ENCODE data around the gene PRKD3. TPM values are rescaled to one million over a fixed set of nuclear protein-coding genes. Genes with fewer than 3 reads are reported as not detected.

Gene PRKD3
- total RNA-seq, 1 experiment from 2014 or later, result 56.1 TPM

DNA sequence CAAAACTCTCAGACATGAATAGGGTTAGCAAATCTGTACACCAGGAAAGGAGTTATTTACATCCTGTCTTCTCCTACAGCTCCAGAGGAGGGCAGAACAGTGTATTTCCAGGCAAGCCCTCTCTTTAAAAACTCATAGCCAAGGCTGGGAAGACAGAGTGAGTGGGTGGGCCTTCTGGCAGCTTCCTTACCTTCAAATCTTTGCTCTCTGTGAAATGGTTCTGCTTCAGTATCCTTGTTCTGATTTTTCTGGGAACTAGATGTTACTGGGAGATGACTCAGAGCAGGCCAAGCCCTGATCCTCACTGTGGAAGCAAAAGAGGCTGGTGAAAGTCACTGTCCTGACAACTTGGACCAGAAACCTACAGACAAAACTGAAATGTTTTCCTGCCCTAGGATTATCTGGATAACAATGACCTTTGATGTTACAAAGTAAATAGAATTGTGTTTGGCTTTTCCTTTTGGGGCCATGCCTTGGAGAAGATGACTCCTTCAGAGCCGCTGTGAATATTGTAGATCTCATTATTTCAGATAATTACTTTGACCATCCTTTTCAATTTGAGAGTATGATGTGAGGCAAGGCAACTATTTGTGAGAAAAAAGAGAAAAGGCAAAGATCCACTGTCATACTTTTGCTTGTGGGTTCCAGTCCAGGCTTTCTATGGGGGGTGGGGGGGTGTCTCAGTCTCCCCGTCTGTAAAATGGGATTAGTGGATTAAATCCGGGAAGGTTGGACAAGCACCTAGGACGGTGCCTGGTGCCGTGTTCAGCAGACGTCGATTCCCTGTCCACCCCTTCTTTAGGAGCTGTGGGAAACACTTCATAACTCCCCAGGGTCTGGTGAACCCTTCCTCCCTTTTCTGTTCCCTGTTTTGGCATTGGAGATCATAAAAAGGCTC lies 19.2 kb upstream of the PRKD3 start:
- peak; percentile 45 for DNase-seq (ENCODE audit: extremely low read depth, low read depth)

DNA sequence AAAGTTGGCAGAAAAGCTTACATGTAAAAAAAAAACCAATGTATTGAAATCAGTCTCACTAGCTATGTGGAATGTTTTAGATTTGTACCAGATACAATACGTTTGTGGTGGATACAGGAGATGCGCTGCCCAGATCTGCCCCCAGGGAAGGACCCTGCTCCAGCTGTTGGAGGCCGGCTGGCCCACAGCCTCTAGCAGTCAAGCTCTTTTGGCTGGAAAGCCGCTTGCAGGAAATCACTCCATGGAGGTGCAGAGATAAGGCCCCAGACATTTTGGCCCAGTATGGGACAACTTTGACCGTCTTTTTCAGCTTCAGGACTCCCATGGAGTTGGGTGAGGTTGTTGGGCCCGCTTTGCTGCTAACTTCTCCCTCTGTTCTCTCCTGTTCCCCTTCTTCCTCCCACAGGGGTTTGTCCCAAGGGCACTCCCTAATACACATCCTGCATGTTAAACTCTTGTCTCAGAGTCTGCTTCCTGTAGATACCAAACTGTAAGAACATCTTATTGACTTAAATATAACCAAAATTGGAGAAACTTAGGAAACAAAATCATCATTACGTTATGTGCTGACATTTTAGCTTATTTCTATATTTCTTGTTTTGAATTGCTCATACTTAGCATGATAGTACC lies 18.1 kb upstream of the PRKD3 start:
- DNase-seq (ENCODE audit: extremely low read depth, low read depth), result no peak

DNA sequence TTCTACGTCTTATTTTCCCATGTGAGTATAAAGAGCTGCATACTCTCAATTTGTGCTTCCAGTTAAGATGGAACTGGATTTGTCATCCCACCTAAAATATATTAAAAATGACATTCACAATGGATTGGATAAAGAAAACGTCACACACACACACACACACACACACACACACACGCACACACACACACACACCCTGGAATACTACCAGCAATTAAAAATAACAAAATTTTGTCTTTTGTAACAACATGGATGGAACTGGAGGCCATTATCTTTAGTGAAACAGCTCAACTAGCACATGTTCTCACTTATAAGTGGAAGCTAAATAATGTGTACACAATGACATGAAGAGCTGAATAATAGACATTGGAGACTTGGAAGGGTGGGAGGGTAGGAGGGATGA lies 16.0 kb upstream of the PRKD3 start:
- DNase-seq (ENCODE audit: extremely low read depth, low read depth), result no peak

DNA sequence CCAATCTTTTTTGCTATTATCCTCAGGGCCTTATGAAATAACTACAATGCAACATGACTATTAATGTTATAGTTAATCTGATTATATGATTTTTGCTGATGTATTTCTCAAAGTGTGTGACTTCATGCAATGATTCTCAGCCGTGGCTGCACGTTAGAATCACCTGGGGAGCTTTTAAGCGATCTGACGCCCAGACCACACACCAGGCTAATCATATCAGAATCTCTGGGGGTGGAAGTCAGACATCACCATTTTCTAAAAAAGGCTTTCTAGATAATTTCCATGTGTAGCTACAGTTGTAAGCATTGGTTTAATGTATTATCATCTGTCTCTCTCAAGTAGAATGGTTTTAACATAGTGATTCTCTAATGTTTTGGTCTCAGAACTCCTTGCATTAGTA lies 14.3 kb upstream of the PRKD3 start:
- no peak for DNase-seq (ENCODE audit: extremely low read depth, low read depth)

DNA sequence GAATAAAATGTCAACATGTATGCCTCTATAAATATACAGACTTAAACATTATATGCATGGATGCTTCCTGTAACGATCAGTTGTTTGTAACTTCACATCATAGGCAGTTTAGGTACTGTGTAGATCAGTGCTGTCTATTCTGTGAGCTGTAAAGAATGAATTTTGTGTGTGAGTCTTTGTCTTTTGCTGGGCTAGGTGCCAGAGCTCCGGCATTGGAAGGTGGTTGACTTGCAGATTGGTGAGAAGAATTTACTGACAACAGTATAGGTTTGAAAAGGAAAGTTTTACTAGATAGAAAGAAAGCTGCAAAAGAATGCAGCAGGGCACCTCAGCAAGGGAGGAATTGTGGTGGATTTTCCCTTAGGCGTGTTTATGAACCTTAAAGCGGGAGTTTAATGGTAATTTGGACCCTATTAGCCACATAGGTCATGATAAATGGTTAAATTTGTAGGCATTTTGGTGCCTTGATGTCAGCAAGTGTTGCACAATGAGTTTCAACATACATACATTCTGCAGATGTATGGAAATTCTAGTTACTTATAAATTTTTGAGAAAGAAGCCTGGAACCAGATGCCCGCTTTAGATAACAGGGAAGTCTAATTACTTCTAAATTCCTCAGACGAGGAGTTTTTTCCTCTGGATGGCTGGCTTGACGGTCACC lies 13.1 kb upstream of the PRKD3 start:
- no peak for DNase-seq (ENCODE audit: extremely low read depth, low read depth)

DNA sequence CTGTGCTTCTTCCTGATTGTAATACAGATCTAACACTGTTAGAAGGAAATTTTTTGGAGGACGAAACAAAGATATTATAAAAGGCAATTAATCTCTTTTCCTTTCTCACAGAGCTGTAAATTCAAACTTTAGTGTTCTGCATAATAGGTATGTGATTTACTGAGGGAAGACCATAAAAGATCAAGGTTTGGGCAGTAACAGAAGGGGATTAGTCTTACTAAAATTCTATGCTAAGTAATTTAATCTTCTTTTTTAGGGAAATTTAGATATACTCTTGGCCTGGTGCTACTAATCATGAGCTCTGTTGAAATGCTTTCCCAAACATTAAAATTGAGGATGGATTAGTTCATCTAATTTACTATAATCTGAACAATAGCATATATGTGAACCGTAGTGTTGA lies 11.0 kb upstream of the PRKD3 start:
- no peak for DNase-seq (ENCODE audit: extremely low read depth, low read depth)

DNA sequence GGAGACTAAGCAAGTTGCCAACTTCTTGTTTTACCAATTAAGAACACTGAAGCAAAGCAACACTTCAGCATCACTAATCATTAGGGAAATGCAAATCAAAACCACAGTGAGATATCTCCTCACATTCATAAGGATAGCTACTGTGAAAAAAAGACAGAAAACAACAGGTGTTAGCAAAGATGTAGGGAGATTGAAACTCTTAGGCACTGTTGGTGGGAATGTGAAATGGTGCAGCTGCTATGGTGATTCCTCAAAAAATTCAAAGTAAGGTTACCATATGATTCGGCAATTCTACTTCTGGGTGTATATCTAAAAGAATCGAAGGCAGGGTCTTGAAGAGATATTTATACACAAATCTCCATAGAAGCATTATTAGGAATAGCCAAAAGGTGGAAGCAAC lies 8.6 kb upstream of the PRKD3 start:
- DNase-seq (ENCODE audit: extremely low read depth, low read depth), result no peak

DNA sequence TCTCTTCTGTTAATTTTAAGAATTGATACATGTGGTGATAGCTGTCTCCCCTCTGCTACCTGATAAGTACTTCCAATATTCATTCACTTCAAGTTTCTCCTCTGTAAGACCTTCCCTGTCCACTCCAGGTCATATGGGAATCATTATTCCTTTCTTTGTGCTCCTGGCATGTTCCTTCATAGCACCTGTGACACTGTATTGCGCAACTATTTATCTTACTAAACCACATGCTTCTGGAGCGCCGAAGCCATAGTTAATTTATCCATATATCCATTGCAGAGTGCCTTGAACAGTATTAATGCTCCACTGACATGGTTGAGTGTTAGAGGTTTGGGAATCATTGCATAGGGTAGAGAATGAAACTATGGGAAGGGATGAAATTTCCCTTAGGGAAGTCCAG lies 7.9 kb upstream of the PRKD3 start:
- no peak for DNase-seq (ENCODE audit: extremely low read depth, low read depth)

DNA sequence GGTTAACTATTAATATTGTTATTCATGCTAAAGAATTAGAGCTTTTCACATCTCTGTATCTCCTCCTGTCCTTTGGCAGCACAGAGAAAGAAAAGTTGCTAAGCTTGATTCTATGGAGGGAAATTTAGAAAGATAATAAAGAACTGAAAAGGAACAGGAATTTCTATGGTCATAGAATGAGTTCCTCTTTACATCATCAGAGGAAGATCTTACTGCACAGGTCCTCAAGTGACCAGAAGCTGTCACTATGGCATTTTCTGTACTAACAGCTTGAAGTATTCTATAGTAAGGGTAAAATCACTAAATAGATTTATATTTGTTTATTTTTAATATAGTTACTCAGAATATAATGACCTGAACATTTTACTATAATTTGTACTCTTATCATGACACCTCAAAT lies 6.0 kb upstream of the PRKD3 start:
- DNase-seq (ENCODE audit: extremely low read depth, low read depth), result no peak

DNA sequence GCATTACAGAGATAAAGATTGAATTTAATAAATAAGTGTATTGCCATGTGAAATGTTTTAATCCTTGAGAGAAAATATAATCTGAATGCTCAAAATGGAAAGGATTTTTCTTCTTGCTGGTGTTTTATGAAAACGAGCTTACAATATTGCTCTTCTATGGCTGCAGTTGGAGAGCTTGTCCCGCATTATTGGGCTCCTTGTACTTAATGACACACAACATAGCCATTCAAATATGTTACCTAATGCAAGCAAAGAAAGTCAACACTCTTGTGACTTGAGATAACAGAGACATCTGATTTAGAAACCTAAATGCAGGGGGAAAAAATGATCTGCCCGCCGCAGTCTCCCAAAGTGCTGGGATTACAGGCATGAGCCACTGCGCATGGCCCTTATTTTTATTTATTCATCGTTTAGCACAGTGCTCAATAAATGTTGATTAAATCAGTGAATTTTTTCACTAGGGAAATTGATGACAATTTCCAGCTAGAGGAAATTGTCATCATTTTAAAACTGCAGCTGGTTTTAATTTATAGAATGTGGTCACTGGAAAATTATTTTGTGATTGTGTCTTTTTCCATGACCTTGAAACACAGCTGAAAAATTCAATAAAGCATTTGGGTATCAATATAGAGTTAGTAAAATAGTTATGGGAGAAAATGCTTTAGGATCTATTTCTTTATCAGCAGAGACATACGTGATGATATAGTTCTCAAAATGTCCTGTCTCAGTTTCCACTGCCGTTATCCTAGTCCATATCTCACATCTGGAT lies 2.4 kb upstream of the PRKD3 start:
- DNase-seq (ENCODE audit: extremely low read depth, low read depth), result no peak

DNA sequence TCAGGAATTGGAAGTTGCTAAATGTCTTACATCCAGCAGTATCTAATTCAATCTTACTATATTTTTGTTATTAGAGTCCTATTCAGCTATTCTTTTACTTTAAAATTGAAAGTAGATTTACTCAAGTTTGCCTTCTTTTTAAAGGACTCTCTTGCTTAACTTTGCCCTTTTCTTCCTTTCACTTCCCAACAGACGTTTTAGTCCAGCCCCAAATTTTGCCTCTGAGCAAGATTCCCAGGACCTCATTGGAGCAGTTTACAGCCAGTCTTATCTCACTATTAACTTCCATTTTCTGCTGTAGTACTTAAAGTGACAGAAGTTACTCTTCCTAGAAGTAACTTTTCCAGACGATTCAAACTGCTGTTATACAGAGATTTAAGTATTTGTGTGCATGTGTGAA lies 1.7 kb upstream of the PRKD3 start:
- DNase-seq (ENCODE audit: extremely low read depth, low read depth), result no peak

DNA sequence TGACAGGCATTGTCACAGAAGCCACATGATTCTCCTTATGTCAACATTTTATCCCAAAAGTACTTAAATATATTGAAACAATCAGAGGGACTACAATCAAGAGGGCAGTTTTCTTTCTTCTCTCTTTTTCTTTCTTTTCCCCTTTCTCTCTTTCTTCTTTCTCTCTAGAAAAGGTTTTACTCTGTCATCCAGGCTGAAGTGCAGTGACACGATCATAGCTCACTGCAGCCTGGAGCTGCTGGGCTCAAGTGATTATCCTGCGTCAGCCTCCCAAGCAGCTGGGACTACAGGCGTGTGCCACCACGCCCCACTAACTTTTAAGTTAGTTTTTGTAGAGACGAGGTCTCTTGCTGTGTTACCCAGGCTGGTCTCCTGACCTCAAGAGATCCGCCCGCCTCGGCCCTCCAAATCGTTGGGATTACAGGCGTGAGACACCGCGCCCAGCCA lies 1.0 kb upstream of the PRKD3 start:
- DNase-seq (ENCODE audit: extremely low read depth, low read depth), result no peak

DNA sequence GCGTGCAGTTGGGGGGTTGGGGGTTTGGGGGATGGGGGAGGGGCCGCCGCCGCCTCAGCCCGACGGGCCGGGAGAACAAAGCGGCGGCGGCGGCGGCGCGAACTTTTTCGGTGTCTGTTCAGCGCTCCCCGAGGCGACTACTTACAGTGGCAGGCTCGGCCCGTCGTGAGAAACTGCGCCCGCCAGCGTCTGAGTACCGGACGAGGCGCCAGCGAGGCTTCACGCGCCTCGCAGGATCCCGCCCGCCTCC lies 172 bp downstream of the PRKD3 start:
- no peak for DNase-seq (ENCODE audit: extremely low read depth, low read depth)

DNA sequence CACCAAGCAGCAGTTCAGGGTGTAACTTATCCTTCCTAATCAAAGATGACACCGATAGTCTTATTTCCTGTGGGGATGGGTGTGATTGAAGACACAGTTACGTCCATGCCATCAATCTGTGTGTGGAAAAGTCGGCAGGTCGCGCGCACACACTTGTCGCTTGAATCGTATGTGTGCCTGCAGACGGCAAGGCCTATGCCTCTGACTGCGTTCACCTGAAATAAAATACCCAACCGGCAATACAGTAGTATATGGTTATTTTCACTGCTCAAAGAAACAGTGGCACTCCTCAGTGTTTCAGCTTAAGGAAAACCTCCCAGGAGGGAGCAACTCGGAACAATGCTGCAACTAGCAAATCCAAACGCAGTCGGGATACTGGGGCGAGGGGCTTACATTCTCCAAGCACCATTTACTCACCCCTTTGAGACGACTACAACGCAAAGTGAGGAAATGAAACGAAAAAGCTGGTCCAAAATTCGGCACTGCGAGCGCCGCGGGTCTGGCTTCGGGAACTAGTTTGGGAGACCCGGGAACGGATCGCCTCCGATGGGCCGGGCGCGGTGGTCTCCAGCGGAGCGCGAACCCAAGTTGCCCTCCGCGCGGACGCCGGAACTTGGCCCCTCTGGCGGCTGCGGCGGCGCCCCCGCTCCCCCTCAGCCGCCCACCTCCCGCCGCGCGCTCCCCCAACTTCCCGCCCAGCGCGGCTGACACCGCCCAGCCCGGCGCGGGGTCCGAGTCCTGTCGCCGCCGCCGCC lies 675 bp downstream of the PRKD3 start:
- DNase-seq (ENCODE audit: extremely low read depth, low read depth), result no peak

DNA sequence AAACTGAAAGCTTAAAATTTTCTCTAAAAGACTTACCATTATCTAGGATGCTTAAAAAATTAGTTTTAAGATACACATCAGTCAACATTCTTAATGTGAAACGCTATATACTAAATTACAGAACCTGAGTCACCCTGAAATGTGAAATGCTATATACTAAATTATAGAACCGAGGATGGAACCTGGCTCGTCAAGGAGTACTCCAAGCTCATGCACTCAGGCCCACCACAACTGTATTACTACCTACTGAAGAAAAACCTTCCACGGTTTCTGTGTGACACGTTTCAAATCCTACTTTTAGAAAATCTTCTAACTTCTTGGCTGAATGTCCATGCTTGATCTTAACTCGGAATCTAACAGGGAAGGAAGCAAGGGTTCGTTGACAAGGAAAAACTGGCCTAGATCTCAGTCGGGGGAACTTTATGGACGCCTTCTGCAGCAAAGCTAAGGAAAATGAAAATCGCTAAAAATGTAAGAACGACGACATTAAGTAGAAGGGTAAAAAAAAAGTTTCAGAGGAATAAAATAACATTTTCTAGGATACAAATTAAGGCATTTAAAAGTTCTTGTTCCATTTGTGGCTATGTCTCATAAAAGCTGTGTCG lies 1.4 kb downstream of the PRKD3 start:
- DNase-seq (ENCODE audit: extremely low read depth, low read depth), result no peak

DNA sequence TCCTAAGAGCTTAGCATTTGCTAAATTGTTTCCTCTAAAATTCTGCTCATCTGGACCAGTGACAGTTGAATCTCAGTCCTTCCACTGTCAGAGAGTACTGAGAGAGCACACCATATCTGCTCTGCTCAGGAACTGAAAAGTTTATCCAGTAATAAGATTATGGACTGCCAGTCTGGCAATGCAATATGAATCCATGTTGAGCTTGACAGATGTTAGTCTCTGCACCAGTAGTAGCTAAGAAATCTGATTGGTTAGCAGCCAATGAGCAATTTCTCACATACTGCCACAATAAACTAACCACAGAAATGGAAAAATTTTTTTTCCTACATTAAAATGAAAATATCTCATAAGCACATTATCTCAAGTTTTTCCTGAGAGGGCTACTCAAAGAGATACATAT lies 2.3 kb downstream of the PRKD3 start:
- no peak for DNase-seq (ENCODE audit: extremely low read depth, low read depth)

DNA sequence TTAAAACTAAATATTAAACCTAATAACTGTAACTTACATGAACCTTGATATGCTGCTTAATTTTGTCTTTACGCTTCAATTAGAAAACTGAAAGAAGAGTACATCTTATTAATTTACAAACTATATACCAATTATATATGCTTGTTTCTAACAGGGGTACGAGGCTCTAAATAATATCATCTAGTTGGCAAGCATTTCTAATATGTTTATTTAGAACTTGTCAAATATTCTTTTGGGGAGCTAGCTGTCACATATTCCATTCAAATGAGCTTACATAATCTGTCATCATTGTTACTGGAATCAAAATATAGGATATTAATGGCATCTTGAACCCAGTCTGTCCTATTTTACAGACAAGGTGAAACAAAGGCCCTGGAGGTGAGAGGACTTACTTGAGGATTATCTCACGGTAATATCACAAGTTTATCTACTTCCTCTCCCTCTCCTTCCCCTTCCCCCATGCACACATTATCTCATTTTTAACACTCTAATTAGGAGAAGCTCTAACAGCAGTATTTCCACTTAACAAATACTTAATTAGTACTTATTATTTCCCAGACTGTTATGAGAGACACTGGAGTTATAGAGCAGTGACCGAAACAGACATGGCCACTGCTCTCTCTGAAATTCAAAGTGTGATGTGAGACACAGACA lies 3.5 kb downstream of the PRKD3 start:
- no peak for DNase-seq (ENCODE audit: extremely low read depth, low read depth)

DNA sequence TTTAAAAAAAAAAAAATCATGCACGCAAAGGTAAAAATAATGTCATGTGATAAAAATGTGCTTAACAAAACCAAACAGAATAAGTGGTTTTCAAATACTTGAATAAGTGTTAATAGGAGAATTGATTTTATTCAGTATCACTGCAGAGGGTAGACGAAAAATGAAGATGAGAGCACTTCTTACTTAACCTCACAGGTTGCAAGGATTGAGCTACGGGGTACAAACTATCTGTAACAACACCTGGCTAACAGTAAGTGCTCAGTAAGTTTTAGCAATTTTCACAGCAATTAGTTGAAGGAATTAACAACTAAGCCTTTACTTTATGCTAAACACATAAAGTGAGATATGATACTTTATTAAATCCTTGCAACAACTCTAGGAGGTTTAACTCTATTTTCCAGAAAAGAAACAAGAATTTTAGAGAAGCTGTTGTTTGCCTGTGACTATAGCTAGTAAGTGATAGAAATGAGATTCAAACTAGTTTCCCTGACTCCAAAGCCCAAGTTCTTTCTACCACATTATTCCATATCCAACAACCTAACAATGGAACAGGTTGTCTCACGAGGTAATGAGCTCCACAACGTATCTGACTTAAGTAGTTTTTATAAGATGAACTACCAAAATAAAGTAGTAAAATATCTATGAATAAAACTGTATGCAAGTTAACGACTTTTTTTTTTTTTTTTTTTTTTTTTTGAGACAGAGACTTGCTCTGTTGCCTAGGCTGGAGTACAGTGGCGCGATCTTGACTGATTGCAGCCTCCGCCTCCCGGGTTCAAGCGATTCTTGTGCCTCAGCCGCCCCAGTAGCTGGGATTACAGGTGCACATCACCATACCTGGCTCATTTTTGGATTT lies 4.7 kb downstream of the PRKD3 start:
- DNase-seq (ENCODE audit: extremely low read depth, low read depth), result no peak

DNA sequence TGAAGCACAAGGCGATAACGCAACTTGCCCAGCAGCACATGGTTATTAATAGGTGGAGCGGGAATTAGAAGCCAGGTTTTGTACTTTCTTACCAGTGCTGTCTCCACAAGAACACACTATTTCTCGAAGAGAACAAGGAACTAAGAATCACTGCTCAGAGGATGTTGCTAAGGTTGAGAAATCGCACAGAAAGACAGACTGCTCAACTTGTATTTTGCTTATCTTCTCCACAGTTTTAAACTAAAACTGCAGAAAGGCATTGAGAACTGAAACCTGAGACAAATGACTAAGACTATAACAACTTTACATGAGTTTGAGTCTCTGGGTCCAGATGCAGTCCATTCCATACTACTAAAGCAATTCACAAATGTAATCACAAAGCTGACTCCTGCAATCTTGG lies 6.2 kb downstream of the PRKD3 start:
- DNase-seq (ENCODE audit: extremely low read depth, low read depth), result no peak
